ENCODE measurements around the gene CNTF.

CNTF gene

GRCh38 chr11:58658623-58659022 lies 36.2 kb downstream of the CNTF start:
- H3K4me2 ChIP-seq (ENCODE audit: low read length) = no peak overlapping the region
- H3K56ac ChIP-seq (ENCODE audit: low read length) = no peak overlapping the region
- H3K4me3 ChIP-seq (ENCODE audit: low read length) = no peak overlapping the region

GRCh38 chr11:58659404-58659803 lies 36.9 kb downstream of the CNTF start:
- no peak overlapping the region for H2BK120ac ChIP-seq (ENCODE audit: low read depth, low read length)

More at GRCh38 chr11:58658623-58659022, 36.2 kb downstream of the CNTF start:
- Histone ChIP-seq H2BK15ac (replicated peaks; ENCODE audit: low read depth) (no peak overlapping the region), H3K23ac (ENCODE audit: low read length) (no peak overlapping the region), H4K5ac (ENCODE audit: low read length) (no peak overlapping the region), H4K8ac (ENCODE audit: low read depth, low read length) (no peak overlapping the region), H3K27me3 (ENCODE audit: insufficient read depth, low read length, poor library complexity) (no peaks in the 10 kb centered on the region), H3K36me3 (ENCODE audit: control insufficient read depth, insufficient read depth, low read length) (no peaks in the 10 kb centered on the region), H3K27ac (ENCODE audit: low read depth, low read length) (no peak overlapping the region), H2AK5ac (ENCODE audit: low read length) (no peak overlapping the region), H3K9ac (ENCODE audit: low read length) (no peak overlapping the region), H3K4ac (ENCODE audit: low read depth, low read length) (no peak overlapping the region), H3K4me1 (ENCODE audit: control insufficient read depth, low read depth, low read length) (no peaks in the 10 kb centered on the region), H3K18ac (ENCODE audit: low read length) (no peak overlapping the region), H2BK5ac (ENCODE audit: low read length) (no peak overlapping the region), H3K79me2 (ENCODE audit: control insufficient read depth, insufficient read depth, low read length) (no peaks in the 10 kb centered on the region), H2BK120ac (ENCODE audit: low read depth, low read length) (no peak overlapping the region), H3K79me1 (ENCODE audit: low read length) (no peaks in the 10 kb centered on the region)
- no CpG with 5 or more reads among the region's 3 CpGs for WGBS (ENCODE audit: extremely low coverage, insufficient coverage, low lambda C conversion rate)
- no peak for DNase-seq

GRCh38 chr11:58659910-58660570 lies 37.6 kb downstream of the CNTF start:
- no peak for DNase-seq
- no peak overlapping the region for H2AK5ac ChIP-seq (ENCODE audit: low read length)
- no peak overlapping the region for H3K4ac ChIP-seq (ENCODE audit: low read depth, low read length)
- H3K79me1 ChIP-seq (ENCODE audit: low read length) = no peaks in the 10 kb centered on the region
- H3K56ac ChIP-seq (ENCODE audit: low read length) = no peak overlapping the region
- no peak overlapping the region for H2BK15ac ChIP-seq (replicated peaks; ENCODE audit: low read depth)
- no peak overlapping the region for H3K18ac ChIP-seq (ENCODE audit: low read length)
- H2BK5ac ChIP-seq (ENCODE audit: low read length) = no peak overlapping the region
- no peaks in the 10 kb centered on the region for H3K79me2 ChIP-seq (ENCODE audit: control insufficient read depth, insufficient read depth, low read length)
- no peaks in the 10 kb centered on the region for H3K4me1 ChIP-seq (ENCODE audit: control insufficient read depth, low read depth, low read length)
- H3K9ac ChIP-seq (ENCODE audit: low read length) = no peak overlapping the region
- no peak overlapping the region for H2BK120ac ChIP-seq (ENCODE audit: low read depth, low read length)
- no peaks in the 10 kb centered on the region for H3K36me3 ChIP-seq (ENCODE audit: control insufficient read depth, insufficient read depth, low read length)
- no peak overlapping the region for H4K8ac ChIP-seq (ENCODE audit: low read depth, low read length)
- H3K4me2 ChIP-seq (ENCODE audit: low read length) = no peak overlapping the region
- H3K4me3 ChIP-seq (ENCODE audit: low read length) = no peak overlapping the region
- H4K5ac ChIP-seq (ENCODE audit: low read length) = no peak overlapping the region
- H3K27ac ChIP-seq (ENCODE audit: low read depth, low read length) = no peak overlapping the region
- no CpG with 5 or more reads among the region's 5 CpGs for WGBS (ENCODE audit: extremely low coverage, insufficient coverage, low lambda C conversion rate)
- no peak overlapping the region for H3K23ac ChIP-seq (ENCODE audit: low read length)
- H3K27me3 ChIP-seq (ENCODE audit: insufficient read depth, low read length, poor library complexity) = no peaks in the 10 kb centered on the region

More at GRCh38 chr11:58659404-58659803, 36.9 kb downstream of the CNTF start:
- no peak overlapping the region for H3K4me3 ChIP-seq (ENCODE audit: low read length)
- H3K4ac ChIP-seq (ENCODE audit: low read depth, low read length) = no peak overlapping the region
- H3K79me2 ChIP-seq (ENCODE audit: control insufficient read depth, insufficient read depth, low read length) = no peaks in the 10 kb centered on the region
- H3K36me3 ChIP-seq (ENCODE audit: control insufficient read depth, insufficient read depth, low read length) = no peaks in the 10 kb centered on the region
- H4K8ac ChIP-seq (ENCODE audit: low read depth, low read length) = no peak overlapping the region
- H2BK5ac ChIP-seq (ENCODE audit: low read length) = no peak overlapping the region
- no peak for DNase-seq
- no peak overlapping the region for H3K56ac ChIP-seq (ENCODE audit: low read length)
- H3K4me2 ChIP-seq (ENCODE audit: low read length) = no peak overlapping the region
- no peak overlapping the region for H3K23ac ChIP-seq (ENCODE audit: low read length)
- no peak overlapping the region for H3K18ac ChIP-seq (ENCODE audit: low read length)
- WGBS (ENCODE audit: extremely low coverage, insufficient coverage, low lambda C conversion rate) = no CpG with 5 or more reads among the region's 2 CpGs
- H4K5ac ChIP-seq (ENCODE audit: low read length) = no peak overlapping the region
- H2AK5ac ChIP-seq (ENCODE audit: low read length) = no peak overlapping the region
- no peak overlapping the region for H3K9ac ChIP-seq (ENCODE audit: low read length)
- no peaks in the 10 kb centered on the region for H3K4me1 ChIP-seq (ENCODE audit: control insufficient read depth, low read depth, low read length)
- H2BK15ac ChIP-seq (replicated peaks; ENCODE audit: low read depth) = no peak overlapping the region
- no peaks in the 10 kb centered on the region for H3K27me3 ChIP-seq (ENCODE audit: insufficient read depth, low read length, poor library complexity)
- no peak overlapping the region for H3K27ac ChIP-seq (ENCODE audit: low read depth, low read length)
- H3K79me1 ChIP-seq (ENCODE audit: low read length) = no peaks in the 10 kb centered on the region

GRCh38 chr11:58671983-58672633 lies 49.6 kb downstream of the CNTF start:
- H2BK5ac ChIP-seq (ENCODE audit: low read length) = no peak overlapping the region
- no peak overlapping the region for H2AK5ac ChIP-seq (ENCODE audit: low read length)
- no peak overlapping the region for H3K27ac ChIP-seq (ENCODE audit: low read depth, low read length)
- no peaks in the 10 kb centered on the region for H3K36me3 ChIP-seq (ENCODE audit: control insufficient read depth, insufficient read depth, low read length)
- no peak overlapping the region for H2BK120ac ChIP-seq (ENCODE audit: low read depth, low read length)
- no peak overlapping the region for H3K23ac ChIP-seq (ENCODE audit: low read length)
- no peaks in the 10 kb centered on the region for H3K79me2 ChIP-seq (ENCODE audit: control insufficient read depth, insufficient read depth, low read length)
- no peak overlapping the region for H2BK15ac ChIP-seq (replicated peaks; ENCODE audit: low read depth)
- H3K4me1 ChIP-seq (ENCODE audit: control insufficient read depth, low read depth, low read length) = no peaks in the 10 kb centered on the region
- H3K4me3 ChIP-seq (ENCODE audit: low read length) = no peak overlapping the region
- H3K18ac ChIP-seq (ENCODE audit: low read length) = no peak overlapping the region
- no peak overlapping the region for H3K9ac ChIP-seq (ENCODE audit: low read length)
- H3K4me2 ChIP-seq (ENCODE audit: low read length) = no peak overlapping the region
- DNase-seq = no peak
- H3K27me3 ChIP-seq (ENCODE audit: insufficient read depth, low read length, poor library complexity) = no peaks in the 10 kb centered on the region
- no peak overlapping the region for H3K56ac ChIP-seq (ENCODE audit: low read length)
- H3K4ac ChIP-seq (ENCODE audit: low read depth, low read length) = no peak overlapping the region
- H4K8ac ChIP-seq (ENCODE audit: low read depth, low read length) = no peak overlapping the region
- WGBS (ENCODE audit: extremely low coverage, insufficient coverage, low lambda C conversion rate) = no CpG with 5 or more reads among the region's 6 CpGs
- no peaks in the 10 kb centered on the region for H3K79me1 ChIP-seq (ENCODE audit: low read length)
- H4K5ac ChIP-seq (ENCODE audit: low read length) = no peak overlapping the region

GRCh38 chr11:58674609-58675008 lies 52.1 kb downstream of the CNTF start:
- Histone ChIP-seq H3K4ac (ENCODE audit: low read depth, low read length) (no peak overlapping the region), H3K36me3 (ENCODE audit: control insufficient read depth, insufficient read depth, low read length) (no peaks in the 10 kb centered on the region), H3K18ac (ENCODE audit: low read length) (no peak overlapping the region), H3K79me1 (ENCODE audit: low read length) (no peaks in the 10 kb centered on the region), H3K79me2 (ENCODE audit: control insufficient read depth, insufficient read depth, low read length) (no peaks in the 10 kb centered on the region), H3K9ac (ENCODE audit: low read length) (no peak overlapping the region), H4K5ac (ENCODE audit: low read length) (no peak overlapping the region), H3K4me3 (ENCODE audit: low read length) (no peak overlapping the region), H3K23ac (ENCODE audit: low read length) (no peak overlapping the region), H4K8ac (ENCODE audit: low read depth, low read length) (no peak overlapping the region), H2AK5ac (ENCODE audit: low read length) (no peak overlapping the region), H3K4me2 (ENCODE audit: low read length) (no peak overlapping the region), H2BK120ac (ENCODE audit: low read depth, low read length) (no peak overlapping the region), H2BK15ac (replicated peaks; ENCODE audit: low read depth) (no peak overlapping the region), H2BK5ac (ENCODE audit: low read length) (no peak overlapping the region), H3K4me1 (ENCODE audit: control insufficient read depth, low read depth, low read length) (no peaks in the 10 kb centered on the region), H3K56ac (ENCODE audit: low read length) (no peak overlapping the region), H3K27ac (ENCODE audit: low read depth, low read length) (no peak overlapping the region), H3K27me3 (ENCODE audit: insufficient read depth, low read length, poor library complexity) (no peaks in the 10 kb centered on the region)
- DNase-seq = no peak
- WGBS (ENCODE audit: extremely low coverage, insufficient coverage, low lambda C conversion rate) = no CpG with 5 or more reads among the region's 12 CpGs
